GM21367 (cell line): ENCODE data around the gene FBXO4.
"Not testable (repeated sequence)": the region's sequence is repeated elsewhere in the genome, so short reads cannot be mapped to it uniquely, and the experiment has no call there.

Experiments used
- ATAC-seq: cut with Tn5 transposase; IDR thresholded peaks from one replicate; pipeline ENCODE4 v1.9.1; 2021; ENCODE audit not compliant: unreplicated experiment

The FBXO4 gene

DNA sequence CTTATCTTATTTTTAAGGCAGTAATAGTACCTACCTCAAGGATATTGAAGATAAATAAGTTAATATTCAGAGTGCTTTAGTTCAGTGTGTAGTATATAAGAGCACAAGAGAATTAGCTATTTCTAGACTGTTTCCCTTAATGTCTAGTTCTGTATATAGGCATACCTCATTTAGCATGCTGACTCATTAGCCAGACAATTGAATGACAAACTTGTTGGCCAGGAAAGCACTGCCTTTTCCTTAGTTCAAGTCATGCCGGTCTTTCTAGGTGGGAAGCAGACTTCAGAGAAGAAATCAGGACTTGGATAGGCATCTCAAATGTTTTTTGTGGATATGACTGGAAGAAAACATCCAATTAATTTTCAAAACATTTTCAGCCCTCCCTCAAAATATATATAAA lies 3.2 kb upstream of the FBXO4 start:
- no peak for ATAC-seq

DNA sequence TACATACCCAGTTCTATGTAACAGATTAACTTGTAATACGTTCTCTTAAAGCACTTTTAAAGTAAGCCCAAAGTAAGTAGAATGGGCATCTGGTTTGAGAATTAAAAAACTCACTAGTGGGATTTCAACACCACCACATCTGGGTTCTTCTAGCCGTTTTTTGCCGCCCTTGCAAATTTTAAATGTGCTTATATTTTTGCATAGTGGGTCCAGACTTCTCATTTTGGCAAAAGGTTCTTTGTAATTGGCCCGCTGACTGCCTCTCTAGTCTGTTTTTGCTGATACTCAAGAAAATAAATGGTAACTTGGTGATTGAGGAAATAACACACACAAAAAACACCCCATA lies 582 bp upstream of the FBXO4 start:
- ATAC-seq = no peak

DNA sequence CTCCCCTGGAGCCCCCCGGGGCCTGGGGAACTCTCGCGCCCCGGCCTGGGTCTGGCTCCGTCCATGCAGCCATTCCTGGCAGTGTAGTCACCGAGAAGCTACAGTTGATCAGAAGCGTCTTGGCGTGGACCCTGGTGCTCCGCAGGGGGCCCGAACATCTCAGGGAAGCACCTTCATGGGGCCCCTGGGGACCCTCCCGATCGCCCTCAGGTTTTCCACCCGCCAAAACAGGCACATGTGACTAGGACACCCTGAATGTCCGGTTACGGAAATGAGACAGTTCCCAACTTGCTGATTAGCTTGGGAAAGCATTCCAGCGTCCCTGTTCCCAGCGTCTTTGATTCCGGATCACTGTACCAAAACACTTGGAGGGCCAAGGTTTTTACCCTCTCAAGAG lies 472 bp downstream of the FBXO4 start:
- peak; percentile 24 for ATAC-seq

DNA sequence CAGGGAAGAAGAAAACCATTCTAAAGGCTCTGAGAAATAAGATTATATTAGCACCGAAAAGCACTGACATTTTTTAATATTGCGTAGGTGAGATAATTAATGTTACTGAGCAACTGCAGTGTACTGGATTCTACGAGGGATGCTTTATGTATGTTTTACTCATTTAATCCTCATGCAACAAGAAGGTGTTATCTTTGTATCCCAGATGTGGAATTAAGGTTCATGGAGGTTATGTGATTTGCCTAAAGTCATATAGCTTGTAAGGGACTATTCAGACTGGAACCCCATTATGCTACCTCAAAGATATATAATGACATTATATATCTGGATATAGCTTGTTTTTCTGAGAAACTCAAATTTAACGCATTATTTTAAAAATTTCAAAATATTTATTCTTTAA lies 2.5 kb downstream of the FBXO4 start:
- no peak for ATAC-seq

DNA sequence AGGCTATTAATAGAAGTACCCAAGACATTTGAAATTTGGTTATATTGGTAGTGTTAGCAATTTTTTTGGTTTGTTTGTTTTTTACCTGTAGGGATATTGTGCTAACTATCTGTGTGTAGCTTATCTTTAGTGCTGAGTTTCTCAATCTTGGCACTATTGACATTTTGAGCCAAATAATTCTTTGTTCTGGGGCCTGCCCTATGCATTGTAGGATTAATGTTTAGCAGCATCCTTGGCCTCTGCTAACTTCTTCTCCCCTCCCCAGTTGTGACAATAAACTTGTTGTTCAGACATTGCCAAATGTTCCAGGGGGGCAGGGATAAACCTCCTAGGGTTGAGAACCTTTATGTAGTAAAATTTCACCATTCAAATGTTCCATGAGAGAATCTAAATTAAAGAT lies 4.0 kb downstream of the FBXO4 start:
- ATAC-seq = no peak

DNA sequence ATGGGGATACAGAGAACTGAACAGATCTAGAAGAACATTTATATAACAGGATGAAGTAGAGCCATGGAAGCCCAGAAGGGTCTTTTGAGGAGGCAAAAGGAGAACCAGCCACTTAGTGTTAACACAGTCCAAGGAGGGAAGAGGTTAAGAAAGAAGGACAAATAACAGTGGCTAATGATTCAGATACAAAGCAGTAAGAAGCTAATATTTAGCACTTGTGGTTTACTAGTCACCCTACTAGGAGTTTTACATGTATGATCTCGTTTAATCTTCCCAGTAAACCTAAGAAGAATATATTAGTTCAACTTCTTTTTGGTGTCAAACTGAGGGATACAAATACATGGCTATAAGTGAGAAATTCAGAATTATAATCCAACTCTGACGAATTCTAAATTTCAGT lies 7.7 kb downstream of the FBXO4 start:
- no peak for ATAC-seq

DNA sequence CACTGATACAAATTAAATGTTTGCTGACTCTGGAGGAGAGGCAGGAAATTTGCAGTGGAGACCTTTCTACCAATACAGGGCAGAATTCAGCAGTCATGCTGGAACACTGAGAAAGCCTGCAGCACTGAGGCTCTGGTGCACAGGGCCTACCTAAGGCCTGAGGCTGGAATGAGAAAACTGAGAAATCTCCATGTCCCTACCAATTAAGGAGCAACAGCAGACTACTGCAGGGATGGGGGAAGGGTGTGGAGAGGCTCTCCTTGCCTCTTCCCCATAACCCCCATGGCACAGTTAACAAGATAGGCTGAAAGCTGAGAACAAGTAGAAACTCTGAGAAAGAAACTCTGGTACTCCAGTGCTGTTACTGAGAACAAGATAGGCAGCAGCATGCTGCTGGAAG lies 10.5 kb downstream of the FBXO4 start:
- no peak for ATAC-seq

DNA sequence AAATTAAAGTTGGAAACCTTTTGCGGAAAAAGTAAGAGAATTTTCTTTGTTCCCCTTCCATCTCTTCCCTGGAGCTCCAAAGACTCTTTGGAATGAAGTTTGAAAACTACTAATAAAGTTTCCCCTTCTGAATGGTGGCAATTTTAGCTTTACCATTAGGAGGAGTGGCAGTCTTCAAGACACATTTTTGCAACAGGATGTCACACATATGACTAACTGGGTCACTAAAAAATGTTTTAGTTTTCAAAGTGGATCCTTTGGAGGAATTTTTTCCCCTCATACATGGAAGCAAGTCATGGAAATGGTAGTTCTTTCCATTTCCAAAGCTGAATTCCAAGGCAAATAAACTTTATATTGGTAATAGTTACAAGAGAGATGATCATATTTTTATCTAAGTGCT lies 15.6 kb downstream of the FBXO4 start:
- ATAC-seq = no peak

DNA sequence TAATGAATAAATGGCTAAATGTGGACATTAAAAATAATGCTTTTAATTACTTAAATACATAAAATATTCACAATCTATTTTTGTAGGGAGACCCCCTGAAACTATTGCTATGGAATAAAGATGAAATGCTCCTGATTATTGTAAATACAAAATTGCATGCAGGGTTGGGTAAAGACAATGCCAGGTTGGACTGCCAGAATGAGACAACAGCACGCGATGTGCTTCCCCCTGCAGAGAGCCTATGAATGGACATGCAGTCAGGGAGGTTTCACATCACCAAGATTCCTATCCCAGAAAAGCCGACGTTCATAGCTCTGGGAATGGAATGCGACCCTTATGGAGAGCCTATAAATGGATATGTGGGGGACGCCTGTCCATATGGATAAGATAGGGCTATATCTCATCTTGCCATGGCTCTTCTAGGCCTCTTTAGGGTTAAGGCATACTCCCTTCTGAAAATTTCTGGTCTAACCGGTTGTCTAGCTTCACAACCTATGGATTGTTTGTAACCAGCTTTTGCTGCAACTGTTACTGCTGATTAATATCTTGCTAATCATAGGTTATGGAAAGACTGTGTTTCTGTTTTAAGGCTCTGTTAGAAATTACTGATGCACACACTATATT lies 20.4 kb downstream of the FBXO4 start:
- ATAC-seq = not testable (repeated sequence)

DNA sequence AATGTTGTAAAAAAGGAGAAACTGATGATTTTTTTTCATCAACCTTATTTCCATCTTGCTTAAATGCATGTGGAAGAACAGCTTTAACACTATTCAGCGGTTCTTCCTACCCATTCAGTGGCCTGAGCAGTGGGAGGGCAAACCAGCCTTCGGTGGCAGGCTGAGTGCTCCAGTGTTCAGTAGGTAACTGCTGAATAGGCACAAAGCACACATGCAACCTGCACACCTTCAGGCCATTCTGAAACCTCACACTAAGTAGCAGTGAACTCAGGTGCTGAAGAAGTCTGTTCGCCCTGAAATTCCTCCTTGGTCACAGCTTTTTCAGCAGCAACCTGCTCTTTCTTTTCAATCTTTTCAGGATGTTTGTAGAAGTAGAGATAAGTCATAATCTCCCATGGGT lies 26.1 kb downstream of the FBXO4 start:
- ATAC-seq = no peak

DNA sequence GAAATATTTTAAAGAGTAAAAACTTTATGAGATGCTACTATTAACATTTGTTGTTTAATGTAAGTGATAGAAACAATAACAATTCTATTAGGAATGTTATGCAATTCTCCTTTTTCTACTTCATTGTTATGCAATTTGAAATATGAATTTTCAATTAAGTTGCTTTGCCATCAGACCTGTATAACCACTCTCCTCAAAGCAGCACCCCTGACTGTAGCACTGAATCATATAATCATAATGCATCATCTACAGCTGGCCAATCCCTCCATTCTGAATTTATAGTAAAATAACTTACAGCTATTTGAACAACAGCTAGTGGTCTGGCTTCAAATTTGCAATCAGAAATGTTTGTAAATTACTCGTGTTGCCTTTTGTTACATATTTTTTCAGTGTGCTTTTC lies 29.2 kb downstream of the FBXO4 start:
- no peak for ATAC-seq

DNA sequence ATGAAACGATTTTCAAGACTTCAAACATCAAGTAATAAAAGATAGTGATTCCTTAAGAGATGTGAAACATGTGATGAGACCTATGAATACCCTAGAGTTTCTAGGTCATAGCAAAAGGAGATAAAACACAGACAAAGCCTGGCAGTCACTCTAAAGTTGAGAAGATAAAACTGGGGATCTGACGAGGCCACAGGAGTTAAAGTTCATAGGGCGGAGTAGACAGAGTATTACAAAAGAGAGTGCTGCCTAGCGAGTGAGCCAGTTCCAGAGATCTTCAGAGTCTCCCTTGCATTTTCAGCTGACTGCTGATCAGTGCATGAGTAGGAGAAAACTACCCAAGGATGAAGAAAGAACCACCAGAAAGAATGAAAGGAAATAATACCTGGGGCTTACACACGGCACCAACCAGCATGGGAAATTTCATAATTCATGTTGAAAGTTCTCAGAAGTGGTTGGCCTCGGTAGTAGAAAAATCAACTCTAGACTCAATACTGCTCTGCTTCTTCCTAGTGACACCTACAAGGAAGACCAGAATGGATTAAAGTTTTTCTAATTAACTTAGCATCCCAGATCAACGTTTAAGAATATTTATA lies 30.4 kb downstream of the FBXO4 start:
- ATAC-seq = no peak

DNA sequence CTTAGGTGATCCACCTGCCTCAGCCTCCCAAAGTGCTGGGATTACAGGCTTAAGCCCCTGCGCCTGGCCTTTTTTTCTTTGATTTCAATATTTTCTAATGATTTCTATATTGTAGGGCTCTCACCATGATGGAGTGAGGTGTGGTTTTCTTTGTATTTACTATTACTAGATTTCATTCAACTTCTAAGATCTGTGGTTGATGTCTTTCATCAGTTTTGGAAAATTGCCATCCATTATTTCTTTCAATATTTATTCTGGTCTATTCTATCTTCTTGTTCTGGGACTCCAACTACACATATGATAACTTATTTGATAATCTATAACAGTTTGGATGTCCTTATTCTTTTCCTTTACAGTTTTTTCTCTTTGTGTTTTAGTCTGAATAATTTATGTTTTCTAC lies 31.9 kb downstream of the FBXO4 start:
- ATAC-seq = no peak

DNA sequence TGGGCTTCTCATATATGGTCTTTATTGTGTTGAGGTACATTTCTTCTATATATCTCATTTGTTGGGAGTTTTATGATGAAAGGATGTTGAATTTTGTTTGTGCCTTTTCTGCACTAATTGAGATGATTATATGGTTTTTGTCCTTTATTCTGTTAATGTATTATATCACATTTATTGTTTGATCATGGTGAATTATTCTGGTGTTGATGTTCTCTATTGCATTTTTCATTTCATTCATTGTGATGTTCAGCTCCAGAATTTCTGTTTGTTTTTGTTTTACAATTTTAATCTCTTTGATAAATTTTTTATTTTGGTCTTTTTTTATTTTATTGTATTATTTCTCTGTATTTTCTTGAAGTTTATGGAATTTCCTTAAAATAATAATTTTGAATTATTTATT lies 35.4 kb downstream of the FBXO4 start:
- no peak for ATAC-seq

DNA sequence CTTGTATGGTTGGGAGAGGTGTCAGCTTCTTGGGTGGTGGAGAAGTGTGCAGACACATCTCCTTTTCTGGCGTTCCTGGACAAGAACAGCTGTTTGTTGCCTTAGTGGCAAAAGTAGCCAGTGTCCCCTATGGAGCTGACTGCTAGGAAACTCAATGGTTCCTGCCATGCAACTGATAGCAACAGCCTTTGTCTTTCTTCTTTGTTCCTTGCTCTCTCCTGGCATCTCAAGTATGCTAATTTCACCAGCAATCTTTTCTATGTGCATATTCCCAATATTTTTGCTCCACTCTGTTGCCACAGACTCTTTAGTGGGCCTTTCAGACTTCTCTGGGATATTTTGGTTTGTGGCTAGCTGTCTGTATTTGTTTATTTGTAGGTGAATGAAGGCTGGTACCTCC lies 36.7 kb downstream of the FBXO4 start:
- ATAC-seq = no peak

DNA sequence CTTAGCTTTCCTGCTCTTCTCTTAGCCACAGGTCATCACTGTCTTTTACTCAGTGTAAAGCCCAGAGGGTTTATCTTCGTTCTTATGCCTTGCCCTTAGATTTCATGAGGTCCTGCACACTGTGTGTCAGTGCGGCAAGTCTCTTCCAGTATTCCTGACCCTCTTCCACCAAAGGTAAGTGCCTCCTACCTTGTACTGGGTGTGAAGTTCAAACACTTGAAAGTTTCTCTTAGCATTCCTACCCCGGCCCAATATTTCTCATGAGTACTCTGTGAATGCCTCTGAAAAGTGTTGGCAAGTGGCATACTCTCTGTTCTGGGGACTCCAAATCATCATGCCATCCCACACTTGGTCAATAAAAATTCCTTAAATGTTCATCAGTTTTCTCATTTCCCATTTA lies 37.4 kb downstream of the FBXO4 start:
- ATAC-seq = no peak

DNA sequence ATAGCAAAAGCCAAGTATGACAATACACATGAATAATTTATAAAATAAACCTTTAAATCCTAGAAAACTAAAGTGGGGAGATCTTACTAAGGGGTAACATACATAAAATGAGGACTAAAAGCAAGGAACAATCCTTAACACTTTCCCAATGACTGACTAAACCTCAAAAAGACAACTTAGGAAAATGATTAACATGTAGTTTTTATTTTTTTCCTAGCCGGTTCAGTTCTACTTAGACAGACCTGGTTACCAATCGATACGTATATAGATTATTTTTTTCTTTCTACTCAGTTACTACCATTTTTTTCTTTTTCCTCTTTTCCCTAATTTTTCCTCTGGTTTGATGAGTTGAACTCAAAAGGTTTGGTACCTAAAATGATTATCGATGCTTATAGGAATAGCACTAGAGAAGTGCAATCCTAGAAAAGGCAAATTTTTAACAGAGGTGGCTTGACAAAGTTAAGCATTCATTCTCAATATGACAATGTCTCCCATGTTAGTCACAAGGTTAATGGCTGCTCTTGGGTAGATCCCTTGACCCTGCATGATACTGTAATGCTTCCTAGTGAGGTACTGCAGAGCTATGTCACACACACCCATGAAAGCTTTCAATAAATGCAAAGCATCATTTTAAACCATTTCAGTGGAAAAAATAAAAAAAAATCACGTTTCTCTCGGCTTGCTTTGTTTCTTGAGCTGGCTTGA lies 41.5 kb downstream of the FBXO4 start:
- no peak for ATAC-seq

DNA sequence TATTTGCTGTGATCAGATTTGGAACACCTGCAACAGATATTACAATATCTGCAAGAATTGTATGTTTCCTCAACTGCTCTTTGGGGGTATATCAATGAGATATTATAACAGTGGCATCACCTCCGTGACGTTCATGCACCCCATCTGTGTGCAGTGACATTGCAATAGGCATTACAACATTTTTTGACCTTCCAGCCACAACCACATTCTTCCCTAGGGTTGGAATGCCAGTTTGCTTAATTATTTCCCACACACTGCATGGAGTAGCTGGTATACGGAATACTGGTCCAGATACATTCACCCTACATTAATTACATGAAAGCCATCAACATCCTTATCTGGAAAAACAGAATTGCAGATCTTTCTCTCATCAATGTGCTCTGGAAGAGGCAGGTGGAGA lies 42.3 kb downstream of the FBXO4 start:
- no peak for ATAC-seq

DNA sequence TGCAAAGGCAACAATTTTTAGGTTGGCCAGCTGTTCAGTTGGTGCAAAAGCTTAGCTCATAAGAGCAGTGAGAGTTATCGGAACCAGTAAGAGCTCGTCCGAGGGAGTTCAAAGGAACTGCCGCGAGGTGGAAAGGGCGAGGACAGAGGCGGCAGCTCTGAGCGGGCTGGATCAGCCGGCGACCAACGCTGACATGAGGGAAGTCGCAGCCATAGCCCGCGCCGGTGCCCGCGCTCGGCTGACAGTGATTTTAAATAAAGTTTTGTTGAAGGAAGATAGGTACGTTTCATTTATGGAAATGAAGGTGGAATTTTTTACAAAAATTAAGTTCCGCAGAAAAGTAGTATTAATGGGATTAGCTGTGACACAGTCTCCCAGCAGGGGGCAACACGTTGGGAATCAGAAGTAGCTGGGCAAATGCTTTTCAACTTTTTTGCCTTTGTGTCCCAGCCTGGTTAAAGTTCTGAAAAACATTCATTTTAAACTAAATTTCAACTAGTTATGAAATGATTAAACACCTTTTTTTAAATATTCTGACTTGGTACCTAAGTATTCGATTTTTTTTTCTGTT lies 43.2 kb downstream of the FBXO4 start:
- ATAC-seq = no peak

DNA sequence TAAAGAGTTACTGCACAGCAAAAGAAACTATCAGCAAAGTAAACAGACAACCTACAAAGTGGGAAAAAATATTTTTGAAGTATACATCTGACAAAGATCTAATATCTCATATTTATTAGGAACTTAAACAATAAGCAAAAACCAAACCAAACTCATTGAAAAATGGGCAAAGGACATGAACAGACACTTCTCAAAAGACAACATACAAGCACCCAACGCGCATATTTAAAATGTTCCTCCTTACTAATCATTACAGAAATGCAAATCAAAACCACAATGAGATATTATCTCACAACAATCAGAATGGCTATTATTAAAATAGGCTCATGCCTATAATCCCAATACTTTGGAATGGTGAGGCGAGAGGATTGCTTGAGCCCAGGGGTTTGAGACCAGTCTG lies 48.0 kb downstream of the FBXO4 start:
- no peak for ATAC-seq

DNA sequence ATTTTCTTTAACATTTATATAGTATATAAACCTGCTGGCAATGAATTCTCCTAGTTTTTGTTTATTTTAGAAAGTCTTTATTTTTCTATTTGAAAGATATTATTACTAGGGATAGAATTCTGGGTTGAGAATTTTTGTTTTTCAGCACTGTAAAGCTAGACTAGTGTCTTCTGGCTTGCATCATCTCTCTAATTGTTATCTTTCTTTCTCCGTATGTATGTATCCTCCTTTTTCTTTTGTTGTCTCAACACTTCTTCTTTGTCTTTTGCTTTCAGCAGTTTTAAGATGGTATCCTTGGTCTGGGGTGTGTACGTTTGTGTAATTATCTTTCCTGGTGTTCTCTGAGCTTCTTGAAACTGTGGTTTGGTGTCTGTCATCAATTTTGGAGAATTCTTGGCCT lies 48.8 kb downstream of the FBXO4 start:
- no peak for ATAC-seq

DNA sequence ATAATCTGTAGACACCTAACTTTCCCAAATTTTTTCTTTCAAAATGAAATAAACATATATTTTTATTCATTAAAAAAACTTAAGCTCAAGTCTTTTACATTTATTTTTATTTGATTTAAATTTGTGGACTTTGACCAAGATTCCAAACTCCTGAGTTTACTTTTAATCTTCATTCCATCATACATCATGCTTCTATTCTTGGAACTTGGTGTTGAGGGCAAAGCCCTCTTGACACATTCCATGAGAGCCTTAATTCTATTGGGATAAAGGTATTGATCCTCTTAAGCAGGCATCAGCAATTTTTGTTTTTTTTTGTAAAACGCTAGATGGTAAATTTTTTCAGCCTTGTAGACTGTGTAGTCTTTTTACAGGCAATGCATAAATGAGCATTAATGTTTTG lies 53.6 kb downstream of the FBXO4 start:
- no peak for ATAC-seq

DNA sequence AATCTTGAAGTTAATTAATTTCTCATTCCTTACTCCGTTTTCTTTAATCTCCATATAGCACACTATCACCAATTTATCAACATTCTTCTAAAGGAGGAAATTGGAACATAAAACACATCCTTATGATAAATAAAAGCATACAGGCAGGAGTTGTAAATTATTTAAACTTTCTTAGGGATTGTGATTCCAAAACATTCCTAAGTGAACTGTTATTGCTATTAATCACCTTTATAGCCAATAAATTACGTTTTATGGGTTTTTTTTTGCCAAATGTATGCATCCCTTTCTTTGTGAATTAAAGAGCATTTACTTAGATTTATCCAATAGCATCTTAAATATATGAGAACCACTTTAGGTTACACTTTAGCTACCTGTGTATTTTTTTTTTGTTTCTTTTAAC lies 55.3 kb downstream of the FBXO4 start:
- ATAC-seq = no peak
